ENCODE measurements around the gene ZNF536.

ZNF536 gene

DNA sequence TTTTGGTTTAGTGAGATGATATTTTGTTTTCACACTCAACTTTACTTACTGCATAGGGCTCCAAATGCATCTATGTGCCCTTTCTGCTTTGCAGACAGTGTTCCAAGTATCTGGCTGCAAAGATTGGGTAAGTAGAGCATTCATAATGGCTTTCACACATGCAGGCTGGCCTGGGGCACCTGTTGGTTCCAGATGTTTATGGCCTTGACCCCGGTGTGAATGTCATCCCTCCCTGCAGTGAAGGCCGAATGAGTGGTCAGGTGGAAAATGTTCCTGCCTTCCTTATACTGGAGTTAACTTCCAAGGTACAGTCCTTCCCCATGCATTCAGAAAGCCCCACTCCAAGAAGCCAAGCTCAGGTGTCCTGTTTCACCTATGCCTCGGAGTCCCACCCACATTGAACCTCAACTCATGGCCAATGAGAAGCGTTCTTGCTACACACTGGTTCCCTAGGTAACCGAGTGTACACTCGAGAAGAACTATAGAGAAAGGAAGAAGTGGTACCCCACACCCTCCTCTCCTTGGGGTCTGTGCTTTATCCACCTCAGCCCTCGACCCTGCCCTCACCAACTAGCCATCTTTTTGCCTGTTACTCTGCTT, 23.0 kb upstream of the ZNF536 start:
- POLR2A ChIA-PET (ENCODE audit: low non-redundant PET): no interaction called here
- H3K27ac ChIP-seq: no peak overlapping the region
- no peak for TF ChIP-seq CTCF (conservative IDR thresholded peaks at IDR 0.05; ENCODE audit: low read depth)
- DNase-seq (ENCODE audit: low spot score): no peak
- CTCF ChIA-PET: no interaction called here

- POLR2A ChIA-PET (ENCODE audit: low non-redundant PET): no interaction called here
- no peak for DNase-seq (ENCODE audit: low spot score)
- CTCF ChIA-PET: no interaction called here
- H3K27ac ChIP-seq: no peak overlapping the region
- TF ChIP-seq CTCF (conservative IDR thresholded peaks at IDR 0.05; ENCODE audit: low read depth): no peak
Observed at GRCh38 chr19:30350692-30351663, 21.2 kb upstream of the ZNF536 start.

GRCh38 chr19:30351774-30352173, 20.4 kb upstream of the ZNF536 start:
- no peak overlapping the region for H3K27ac ChIP-seq
- no peak for TF ChIP-seq CTCF (conservative IDR thresholded peaks at IDR 0.05; ENCODE audit: low read depth)
- ChIA-PET CTCF (no interaction called here), POLR2A (ENCODE audit: low non-redundant PET) (no interaction called here)
- no peak for DNase-seq (ENCODE audit: low spot score)

- no peak overlapping the region for H3K27ac ChIP-seq
- TF ChIP-seq CTCF (conservative IDR thresholded peaks at IDR 0.05; ENCODE audit: low read depth): no peak
- ChIA-PET POLR2A (ENCODE audit: low non-redundant PET) (no interaction called here), CTCF (no interaction called here)
- DNase-seq (ENCODE audit: low spot score): no peak
Observed at GRCh38 chr19:30353394-30353945, 18.7 kb upstream of the ZNF536 start.

DNA sequence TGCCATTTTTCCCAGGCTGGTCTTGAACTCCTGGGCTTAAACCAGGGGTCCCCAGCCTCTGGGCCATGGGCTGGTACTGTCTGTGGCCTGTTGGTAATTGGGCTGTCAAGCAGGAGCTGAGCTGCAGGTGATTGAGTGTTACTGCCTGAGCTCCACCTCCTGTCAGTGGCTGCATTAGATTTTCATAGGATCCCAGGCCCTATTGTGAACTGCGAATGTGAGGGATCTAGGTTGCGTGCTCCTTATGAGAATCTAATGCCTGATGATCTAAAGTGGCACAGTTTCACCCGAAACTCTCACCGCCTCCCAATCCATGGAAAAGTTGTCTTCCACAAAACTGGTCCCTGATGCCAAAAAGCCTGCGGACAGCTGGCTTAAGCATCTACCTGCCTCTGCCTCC, 16.6 kb upstream of the ZNF536 start:
- no peak for DNase-seq (ENCODE audit: low spot score)
- TF ChIP-seq CTCF (conservative IDR thresholded peaks at IDR 0.05; ENCODE audit: low read depth): no peak
- CTCF ChIA-PET: interaction anchor here (0.6 kb wide), 1 partner anchor 27 kb away, joined by 3 read pairs; no protein-coding TSS in a partner anchor
- POLR2A ChIA-PET (ENCODE audit: low non-redundant PET): no interaction called here
- H3K27ac ChIP-seq: no peak overlapping the region

DNA sequence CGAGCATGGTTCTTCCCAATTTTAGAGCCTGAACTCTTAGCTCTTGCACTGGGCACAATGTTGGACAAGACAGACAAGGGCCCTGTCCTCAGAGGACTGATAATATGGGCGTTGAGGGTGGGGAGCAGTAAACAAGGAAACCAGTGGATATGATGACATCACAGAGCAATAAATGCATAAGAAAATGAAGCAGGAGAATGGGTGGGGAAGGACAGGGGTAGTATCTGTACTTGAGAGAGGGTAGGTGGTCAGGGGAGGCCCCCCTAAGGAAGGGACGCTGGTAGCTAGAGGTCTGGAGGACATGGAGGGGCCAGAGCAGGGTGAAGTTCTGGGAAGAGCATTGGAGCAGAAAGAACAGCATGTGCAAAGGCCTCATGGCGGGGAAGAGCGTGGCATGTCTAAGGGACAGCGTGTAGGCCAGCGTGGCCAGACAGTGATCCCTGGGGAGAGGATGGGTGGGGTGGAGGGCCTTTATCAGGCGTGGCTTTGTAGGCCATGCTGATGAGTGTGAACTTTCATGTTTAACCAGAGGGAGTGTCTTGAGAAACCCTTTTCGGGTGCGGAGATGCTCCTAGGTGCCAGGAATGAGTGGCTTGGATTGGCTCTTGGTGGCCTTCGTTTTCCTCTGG, 15.1 kb upstream of the ZNF536 start:
- no peak for TF ChIP-seq CTCF (conservative IDR thresholded peaks at IDR 0.05; ENCODE audit: low read depth)
- CTCF ChIA-PET: interaction anchor here (0.6 kb wide), 1 partner anchor 26 kb away, joined by 3 read pairs; no protein-coding TSS in a partner anchor
- no peak for DNase-seq (ENCODE audit: low spot score)
- H3K27ac ChIP-seq: no peak overlapping the region
- POLR2A ChIA-PET (ENCODE audit: low non-redundant PET): no interaction called here

All from RWPE1 (cell line).